ENCODE results near the gene DERA. TPM values are rescaled to one million over a fixed set of nuclear protein-coding genes. Genes with fewer than 3 reads are reported as not detected.

Gene DERA
- total and polyA plus RNA-seq, 2 of the 8 experiments (the other 6 are each of a cell fraction or from before 2014, with no cell fraction given) = 13.1 to 17.1 TPM

DNA sequence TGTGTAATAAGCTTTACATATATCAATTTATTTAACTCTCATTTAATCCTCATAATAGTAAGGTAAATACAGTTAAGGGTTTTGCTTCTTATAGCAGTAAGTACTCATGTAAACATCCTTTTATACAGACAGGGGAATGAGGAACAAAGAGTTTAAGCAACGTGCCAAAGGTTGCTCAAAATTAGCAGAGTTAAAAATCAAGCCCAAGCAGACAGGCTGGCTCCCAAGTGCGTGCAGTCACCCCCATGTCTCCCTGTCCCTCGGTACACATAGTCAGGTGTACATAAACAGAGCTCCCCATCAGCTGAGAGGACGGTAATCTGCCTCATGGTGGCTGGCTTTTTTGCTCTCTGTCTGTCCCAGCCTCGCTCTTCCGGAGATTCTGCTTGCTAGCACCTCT, 126.4 kb downstream of the DERA start:
- 97% methylated on average over 6 of the region's 6 CpGs; no CpG with 5 or more reads in 1 of the 2 experiments for WGBS, 2 experiments (ENCODE audit: extremely low coverage in 1 of 2, insufficient coverage in 1 of 2, insufficient read length in 1 of 2, insufficient replicate concordance in 2 of 2, low coverage in 1 of 2, low lambda C conversion rate in 2 of 2, missing lambda C conversion rate in 1 of 2)
- Histone ChIP-seq H2AK5ac (ENCODE audit: low read depth, low read length) (no peak overlapping the region), H3K4me2 (ENCODE audit: insufficient read depth in 1 of 2, low read depth in 2 of 2, low read length in 2 of 2) (no peak overlapping the region), H2BK5ac (ENCODE audit: low read depth, low read length) (no peak overlapping the region), H3K23ac (ENCODE audit: insufficient read length) (no peak overlapping the region), H3K14ac (ENCODE audit: insufficient read length) (no peak overlapping the region), H2BK120ac (replicated peaks; ENCODE audit: low read depth, low read length) (no peak overlapping the region), H3K18ac (ENCODE audit: extremely low read depth, low read length) (no peak overlapping the region), H3K23me2 (ENCODE audit: low read depth, low read length) (no peaks in the 10 kb centered on the region; the same call in 1 of the 2 replicates), H3K27me3 (replicated peaks in 1 of 4; ENCODE audit: control insufficient read depth in 3 of 4, extremely low read depth in 1 of 4, insufficient read depth in 3 of 4, low read length in 3 of 4) (no peaks in the 10 kb centered on the region), H4K20me1 (replicated peaks in 1 of 2; ENCODE audit: control insufficient read depth in 1 of 2, insufficient read depth in 2 of 2, low read length in 2 of 2) (no peaks in the 10 kb centered on the region), H3K79me1 (ENCODE audit: low read depth, low read length) (no peaks in the 10 kb centered on the region), H3K4ac (replicated peaks; ENCODE audit: insufficient read length, low read depth, low read length) (no peak overlapping the region), H4K8ac (ENCODE audit: extremely low read depth, insufficient read depth, low read length) (peak overlapping the region; percentile 35; the same call in 1 of the 2 replicates), H3K4me3 (ENCODE audit: extremely low read depth in 1 of 4, insufficient read depth in 2 of 4, low read depth in 3 of 4, low read length in 4 of 4) (no peak overlapping the region), H3K56ac (replicated peaks; ENCODE audit: insufficient read length, low read depth, low read length) (no peak overlapping the region), H3K9ac (replicated peaks in 1 of 4; ENCODE audit: extremely low read depth in 1 of 4, low read depth in 3 of 4, low read length in 3 of 4) (no peak overlapping the region), H3K4me1 (replicated peaks in 1 of 4; ENCODE audit: control insufficient read depth in 3 of 4, insufficient read depth in 4 of 4, low read length in 3 of 4) (peaks cover 0 to 4% (median 0%) of the 10 kb centered on the region in 4 experiments; a peak in 2 of 7 replicates), H2BK15ac (ENCODE audit: low read length) (no peak overlapping the region), H3K79me2 (ENCODE audit: control insufficient read depth in 1 of 2, insufficient read depth in 2 of 2, low read length in 2 of 2) (no peaks in the 10 kb centered on the region), H3K9me3 (ENCODE audit: insufficient read depth in 2 of 2, low read depth in 1 of 2, low read length in 1 of 2) (no peaks in the 10 kb centered on the region), H3K27ac (ENCODE audit: low read depth, low read length) (no peak overlapping the region), H4K5ac (ENCODE audit: insufficient read length, low read depth, low read length) (no peak overlapping the region), H4K91ac (replicated peaks; ENCODE audit: insufficient read length, low read length) (no peak overlapping the region), H3K36me3 (ENCODE audit: control insufficient read depth in 2 of 4, insufficient read depth in 4 of 4, low read length in 3 of 4) (no peaks in the 10 kb centered on the region), H2BK20ac (ENCODE audit: low read length) (no peak overlapping the region), H2BK12ac (ENCODE audit: low read depth, low read length) (0 out of 2 replicates have a peak overlapping the region, but pooled peaks have one; percentile 31), H2AFZ (ENCODE audit: low read length) (no peak overlapping the region)
- ChIA-PET POLR2A (ENCODE audit: partially characterized antibody) (no interaction called here), CTCF (ENCODE audit: partially characterized antibody) (no interaction called here)
- no peak for DNase-seq (ENCODE audit: low read depth in 1 of 2, low spot score in 2 of 2)
- no peak for FAIRE-seq
- no peak for TF ChIP-seq HDAC6 (IDR thresholded peaks at IDR 0.05; ENCODE audit: low read depth, low read length)
- no peak for TF ChIP-seq SIX5 (IDR thresholded peaks at IDR 0.05; ENCODE audit: low read depth, low read length)
- no peak for TF ChIP-seq MAFK (IDR thresholded peaks at IDR 0.05; ENCODE audit: low read depth, low read length)
- TF ChIP-seq, protein P1, sequence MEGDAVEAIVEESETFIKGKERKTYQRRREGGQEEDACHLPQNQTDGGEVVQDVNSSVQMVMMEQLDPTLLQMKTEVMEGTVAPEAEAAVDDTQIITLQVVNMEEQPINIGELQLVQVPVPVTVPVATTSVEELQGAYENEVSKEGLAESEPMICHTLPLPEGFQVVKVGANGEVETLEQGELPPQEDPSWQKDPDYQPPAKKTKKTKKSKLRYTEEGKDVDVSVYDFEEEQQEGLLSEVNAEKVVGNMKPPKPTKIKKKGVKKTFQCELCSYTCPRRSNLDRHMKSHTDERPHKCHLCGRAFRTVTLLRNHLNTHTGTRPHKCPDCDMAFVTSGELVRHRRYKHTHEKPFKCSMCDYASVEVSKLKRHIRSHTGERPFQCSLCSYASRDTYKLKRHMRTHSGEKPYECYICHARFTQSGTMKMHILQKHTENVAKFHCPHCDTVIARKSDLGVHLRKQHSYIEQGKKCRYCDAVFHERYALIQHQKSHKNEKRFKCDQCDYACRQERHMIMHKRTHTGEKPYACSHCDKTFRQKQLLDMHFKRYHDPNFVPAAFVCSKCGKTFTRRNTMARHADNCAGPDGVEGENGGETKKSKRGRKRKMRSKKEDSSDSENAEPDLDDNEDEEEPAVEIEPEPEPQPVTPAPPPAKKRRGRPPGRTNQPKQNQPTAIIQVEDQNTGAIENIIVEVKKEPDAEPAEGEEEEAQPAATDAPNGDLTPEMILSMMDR (IDR thresholded peaks at IDR 0.05; ENCODE audit: control extremely low read depth in 1 of 3, insufficient read depth in 1 of 3, low read depth in 1 of 3, low read length in 3 of 3) = no peak
- no peak for TF ChIP-seq RNF2 (IDR thresholded peaks at IDR 0.05; ENCODE audit: borderline replicate concordance, low read depth, low read length, missing control alignments, poor library complexity, severe bottlenecking)
- TF ChIP-seq GTF2F1 (IDR thresholded peaks at IDR 0.05; ENCODE audit: borderline replicate concordance, low read depth, low read length) = no peak
- no peak for TF ChIP-seq SP4 (IDR thresholded peaks at IDR 0.05; ENCODE audit: low read length)
- TF ChIP-seq, protein P2, sequence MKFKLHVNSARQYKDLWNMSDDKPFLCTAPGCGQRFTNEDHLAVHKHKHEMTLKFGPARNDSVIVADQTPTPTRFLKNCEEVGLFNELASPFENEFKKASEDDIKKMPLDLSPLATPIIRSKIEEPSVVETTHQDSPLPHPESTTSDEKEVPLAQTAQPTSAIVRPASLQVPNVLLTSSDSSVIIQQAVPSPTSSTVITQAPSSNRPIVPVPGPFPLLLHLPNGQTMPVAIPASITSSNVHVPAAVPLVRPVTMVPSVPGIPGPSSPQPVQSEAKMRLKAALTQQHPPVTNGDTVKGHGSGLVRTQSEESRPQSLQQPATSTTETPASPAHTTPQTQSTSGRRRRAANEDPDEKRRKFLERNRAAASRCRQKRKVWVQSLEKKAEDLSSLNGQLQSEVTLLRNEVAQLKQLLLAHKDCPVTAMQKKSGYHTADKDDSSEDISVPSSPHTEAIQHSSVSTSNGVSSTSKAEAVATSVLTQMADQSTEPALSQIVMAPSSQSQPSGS (IDR thresholded peaks at IDR 0.05; ENCODE audit: low read length) = no peak
- TF ChIP-seq POLR2A (IDR thresholded peaks at IDR 0.05; ENCODE audit: control extremely low read depth in 1 of 2, low read depth in 2 of 2, low read length in 2 of 2) = no peak
- TF ChIP-seq TAF1 (IDR thresholded peaks at IDR 0.05; ENCODE audit: low read depth, low read length) = no peak
